Stomach smooth muscle (tissue), 2 donors: ENCODE data around the gene GRM1.

Source experiments
- H3K27ac ChIP-seq: one replicate; pipeline ENCODE4 v1.7.0; 2013; ENCODE audit warnings: mild to moderate bottlenecking, low read length, inconsistent platforms
- H3K27me3 ChIP-seq, 2 donors: one replicate each; pipeline ENCODE4 v1.7.0; 2013; ENCODE audit warnings: low read length in 2 of 2; ENCODE audit not compliant: insufficient read depth in 2 of 2, control insufficient read depth in 1 of 2
- H3K36me3 ChIP-seq, 2 donors: one replicate each; pipeline ENCODE4 v1.7.0; 2013; ENCODE audit warnings: low read length in 2 of 2; ENCODE audit not compliant: control insufficient read depth in 2 of 2, insufficient read depth in 2 of 2
- H3K4me1 ChIP-seq: one replicate; pipeline ENCODE4 v1.7.0; 2013; ENCODE audit warnings: low read length; ENCODE audit not compliant: control insufficient read depth, insufficient read depth
- H3K4me3 ChIP-seq, 2 donors: one replicate each; pipeline ENCODE4 v1.7.0; 2013; ENCODE audit warnings: low read length in 2 of 2
- H3K9ac ChIP-seq, 2 donors: one replicate each; pipeline ENCODE4 v1.7.0; 2013; ENCODE audit warnings: low read length in 2 of 2, mild to moderate bottlenecking in 1 of 2
- H3K9me3 ChIP-seq, 2 donors: one replicate each; pipeline ENCODE4 v1.7.0; 2013; ENCODE audit warnings: low read length in 2 of 2; ENCODE audit not compliant: control insufficient read depth in 2 of 2
- donor health status: healthy.
- donor health status: Pancreatic carcinoma.

The GRM1 gene

GRCh38 chr6:146028851-146029572 lies at the start of gene GRM1:
TSS of gene GRM1 (plus strand) at chr6:146029062. CDS start at chr6:146029518, 456 bp downstream.
- Histone ChIP-seq H3K27me3 (peaks cover 30 to 35% of the 10 kb centered on the region in 2 donors), H3K4me3 (peak within 1 kb of the TSS in 1 of 2 donors; percentile 35), H3K27ac (no peak within 1 kb of the TSS), H3K4me1 (no peaks in the 10 kb centered on the region), H3K9me3 (peaks cover 0 to 4% of the 10 kb centered on the region in 2 donors), H3K9ac (no peak within 1 kb of the TSS), H3K36me3 (no peaks in the 10 kb centered on the region)

GRCh38 chr6:146009338-146009737 lies 19.5 kb upstream of the GRM1 start:
- Histone ChIP-seq H3K9me3 (peaks cover 0 to 8% of the 10 kb centered on the region in 2 donors), H3K27me3 (no peaks in the 10 kb centered on the region), H3K4me3 (no peak overlapping the region), H3K9ac (no peak overlapping the region), H3K27ac (no peak overlapping the region), H3K36me3 (no peaks in the 10 kb centered on the region), H3K4me1 (no peaks in the 10 kb centered on the region)

GRCh38 chr6:146014233-146014632 lies 14.6 kb upstream of the GRM1 start:
- Histone ChIP-seq H3K27ac (no peak overlapping the region), H3K9me3 (peaks cover 0 to 7% of the 10 kb centered on the region in 2 donors), H3K9ac (no peak overlapping the region), H3K27me3 (no peaks in the 10 kb centered on the region), H3K4me3 (no peak overlapping the region), H3K4me1 (no peaks in the 10 kb centered on the region), H3K36me3 (no peaks in the 10 kb centered on the region)

- Histone ChIP-seq H3K4me3 (no peak overlapping the region), H3K27me3 (peaks cover 0 to 3% of the 10 kb centered on the region in 2 donors), H3K36me3 (no peaks in the 10 kb centered on the region), H3K4me1 (no peaks in the 10 kb centered on the region), H3K9me3 (no peaks in the 10 kb centered on the region), H3K9ac (no peak overlapping the region), H3K27ac (no peak overlapping the region)
Measured at GRCh38 chr6:146017672-146018071, 11.2 kb upstream of the GRM1 start.

GRCh38 chr6:146026873-146027272 lies 2.0 kb upstream of the GRM1 start:
- Histone ChIP-seq H3K9ac (no peak overlapping the region), H3K27me3 (peaks cover 30 to 33% of the 10 kb centered on the region in 2 donors), H3K36me3 (no peaks in the 10 kb centered on the region), H3K4me1 (no peaks in the 10 kb centered on the region), H3K4me3 (no peak overlapping the region), H3K27ac (no peak overlapping the region), H3K9me3 (peaks cover 0 to 4% of the 10 kb centered on the region in 2 donors)

GRCh38 chr6:146027586-146028251 lies 1.1 kb upstream of the GRM1 start:
- H3K27me3 ChIP-seq = peaks cover 30 to 35% of the 10 kb centered on the region in 2 donors
- H3K36me3 ChIP-seq = no peaks in the 10 kb centered on the region
- no peak overlapping the region for H3K9ac ChIP-seq
- no peak overlapping the region for H3K4me3 ChIP-seq
- no peaks in the 10 kb centered on the region for H3K4me1 ChIP-seq
- H3K27ac ChIP-seq = no peak overlapping the region
- peaks cover 0 to 4% of the 10 kb centered on the region in 2 donors for H3K9me3 ChIP-seq

GRCh38 chr6:146028252-146028795 lies 538 bp upstream of the GRM1 start:
- Histone ChIP-seq H3K9me3 (peaks cover 0 to 4% of the 10 kb centered on the region in 2 donors), H3K36me3 (no peaks in the 10 kb centered on the region), H3K9ac (no peak overlapping the region), H3K4me1 (no peaks in the 10 kb centered on the region), H3K4me3 (peak overlapping the region in 1 of 2 donors; percentile 35), H3K27ac (no peak overlapping the region), H3K27me3 (peaks cover 30 to 35% of the 10 kb centered on the region in 2 donors)

- peaks cover 0 to 4% of the 10 kb centered on the region in 2 donors for H3K9me3 ChIP-seq
- H3K36me3 ChIP-seq = no peaks in the 10 kb centered on the region
- H3K27ac ChIP-seq = no peak overlapping the region
- no peaks in the 10 kb centered on the region for H3K4me1 ChIP-seq
- H3K4me3 ChIP-seq = no peak overlapping the region
- peaks cover 30 to 35% of the 10 kb centered on the region in 2 donors for H3K27me3 ChIP-seq
- H3K9ac ChIP-seq = no peak overlapping the region
Measured at GRCh38 chr6:146029573-146030184, 817 bp downstream of the GRM1 start.

GRCh38 chr6:146032387-146032786 lies 3.5 kb downstream of the GRM1 start:
- no peak overlapping the region for H3K27ac ChIP-seq
- no peaks in the 10 kb centered on the region for H3K4me1 ChIP-seq
- H3K9ac ChIP-seq = no peak overlapping the region
- no peaks in the 10 kb centered on the region for H3K36me3 ChIP-seq
- peaks cover 0 to 4% of the 10 kb centered on the region in 2 donors for H3K9me3 ChIP-seq
- H3K27me3 ChIP-seq = peaks cover 23 to 31% of the 10 kb centered on the region in 2 donors
- H3K4me3 ChIP-seq = no peak overlapping the region

- Histone ChIP-seq H3K36me3 (no peaks in the 10 kb centered on the region), H3K9ac (no peak overlapping the region), H3K4me3 (no peak overlapping the region), H3K4me1 (no peaks in the 10 kb centered on the region), H3K27ac (no peak overlapping the region), H3K27me3 (no peaks in the 10 kb centered on the region), H3K9me3 (peaks cover 0 to 2% of the 10 kb centered on the region in 2 donors)
Measured at GRCh38 chr6:146040360-146040759, 11.5 kb downstream of the GRM1 start.
